Activated naive CD4-positive, alpha-beta T cell (primary cell): ENCODE measurements around the gene SEPTIN10.

ENCODE experiments used
- DNase-seq, 4 experiments: peaks; one replicate each; lab custom pipeline; 2025; lab: John Stamatoyannopoulos, UW

The SEPTIN10 gene

GRCh38 chr2:109521233-109522062 is 92.3 kb downstream of the SEPTIN10 start:
- DNase-seq: no peak

GRCh38 chr2:109519513-109519912 is 94.3 kb downstream of the SEPTIN10 start:
- no peak for DNase-seq

GRCh38 chr2:109517118-109517889 is 96.5 kb downstream of the SEPTIN10 start:
- no peak for DNase-seq

- DNase-seq: no peak
Observed at GRCh38 chr2:109516445-109517117, 97.2 kb downstream of the SEPTIN10 start.

- no peak for DNase-seq
Observed at GRCh38 chr2:109514857-109515256, 98.9 kb downstream of the SEPTIN10 start.

- no peak for DNase-seq
Observed at GRCh38 chr2:109513749-109514588, 99.8 kb downstream of the SEPTIN10 start.

GRCh38 chr2:109513230-109513629 is 100.5 kb downstream of the SEPTIN10 start:
- no peak for DNase-seq

GRCh38 chr2:109512076-109512475 is 101.7 kb downstream of the SEPTIN10 start:
- DNase-seq: no peak

GRCh38 chr2:109511168-109511567 is 102.6 kb downstream of the SEPTIN10 start:
- no peak for DNase-seq

GRCh38 chr2:109510136-109511028 is 103.4 kb downstream of the SEPTIN10 start:
- DNase-seq: peak; percentile 31 to 66 (median 60)

GRCh38 chr2:109508556-109508955 is 105.2 kb downstream of the SEPTIN10 start:
- no peak for DNase-seq

GRCh38 chr2:109507828-109508227 is 105.9 kb downstream of the SEPTIN10 start:
- no peak for DNase-seq

GRCh38 chr2:109507217-109507616 is 106.5 kb downstream of the SEPTIN10 start:
- no peak for DNase-seq

GRCh38 chr2:109503191-109503590 is 110.6 kb downstream of the SEPTIN10 start:
- no peak for DNase-seq

GRCh38 chr2:109501461-109501860 is 112.3 kb downstream of the SEPTIN10 start:
- no peak for DNase-seq

- no peak for DNase-seq
Observed at GRCh38 chr2:109500910-109501309, 112.9 kb downstream of the SEPTIN10 start.

- DNase-seq: no peak
Observed at GRCh38 chr2:109499566-109499965, 114.2 kb downstream of the SEPTIN10 start.

- DNase-seq: no peak
Observed at GRCh38 chr2:109498906-109499305, 114.9 kb downstream of the SEPTIN10 start.

GRCh38 chr2:109497911-109498870 is 115.6 kb downstream of the SEPTIN10 start:
- no peak for DNase-seq
